ENCODE results near the gene TJP1.
"Not testable (repeated sequence)": the region's sequence is repeated elsewhere in the genome, so short reads cannot be mapped to it uniquely, and the experiment has no call there.

Gene TJP1

DNA sequence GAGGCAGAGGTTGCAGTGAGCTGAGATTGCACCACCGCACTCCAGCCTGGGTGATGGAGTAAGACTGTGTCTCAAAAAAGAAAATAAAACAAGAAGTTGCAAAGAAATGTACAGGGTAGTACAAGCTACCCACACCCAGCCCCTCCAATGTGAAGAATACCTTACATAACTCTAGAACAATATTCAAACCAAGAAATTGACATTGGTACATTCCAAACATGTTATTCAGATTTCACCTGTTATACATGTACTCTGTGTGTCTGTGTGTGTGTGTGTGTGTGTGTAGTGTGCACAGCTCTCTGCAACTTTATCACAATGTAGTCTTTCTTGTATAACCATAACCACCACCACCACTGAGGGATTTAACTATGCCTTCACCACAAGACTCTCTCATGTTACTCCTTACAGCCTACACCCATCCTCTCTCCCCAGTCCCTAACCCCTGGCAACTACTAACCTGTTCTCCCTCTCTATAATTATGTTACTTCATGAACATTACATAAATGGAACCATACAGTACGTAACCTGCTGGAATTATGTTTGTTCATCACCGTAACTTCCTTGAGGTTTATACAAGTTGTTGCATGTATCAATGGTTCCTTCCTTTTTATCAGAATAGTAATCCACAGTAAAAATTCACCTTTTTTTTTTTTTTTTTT, 16.2 kb upstream of the TJP1 start:
- no peak for DNase-seq

DNA sequence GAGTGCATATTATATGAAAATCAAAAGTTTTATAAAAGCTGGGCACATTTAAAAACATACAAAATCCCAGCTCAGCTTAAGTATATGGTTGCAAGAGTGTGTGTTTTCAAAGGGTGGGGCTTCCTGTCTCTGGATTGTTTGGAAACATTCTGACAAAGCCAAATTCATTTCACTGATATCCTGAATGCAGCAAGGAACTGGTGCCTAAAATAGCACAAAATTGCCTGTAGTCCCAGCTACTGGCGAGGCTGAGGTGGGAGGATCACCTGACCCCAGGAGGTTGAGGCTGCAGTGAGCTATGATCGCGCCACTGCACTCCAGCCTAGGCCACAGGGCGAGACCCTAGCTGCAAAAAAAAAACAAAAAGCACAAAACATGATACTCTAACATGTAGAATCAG, 13.0 kb upstream of the TJP1 start:
- no peak for DNase-seq

DNA sequence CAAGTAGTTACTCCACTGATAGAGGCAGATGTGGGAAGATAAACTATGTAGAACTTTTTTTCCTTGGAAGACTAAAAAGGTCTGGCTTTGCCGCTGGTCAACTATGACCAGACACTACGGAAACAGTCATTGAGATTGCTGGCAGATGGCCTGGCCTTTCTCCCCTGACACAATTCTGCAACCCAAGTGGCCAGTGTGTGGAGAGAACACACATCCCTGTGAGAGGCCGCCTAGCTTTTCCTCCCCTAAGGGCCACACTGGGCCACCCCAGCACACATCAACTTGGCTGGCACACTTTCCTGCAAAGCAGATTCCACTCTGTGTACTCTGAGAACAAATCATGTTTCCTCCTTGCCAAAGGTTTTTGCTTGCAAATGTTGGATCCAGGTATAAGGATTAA, 10.4 kb upstream of the TJP1 start:
- no peak for DNase-seq

DNA sequence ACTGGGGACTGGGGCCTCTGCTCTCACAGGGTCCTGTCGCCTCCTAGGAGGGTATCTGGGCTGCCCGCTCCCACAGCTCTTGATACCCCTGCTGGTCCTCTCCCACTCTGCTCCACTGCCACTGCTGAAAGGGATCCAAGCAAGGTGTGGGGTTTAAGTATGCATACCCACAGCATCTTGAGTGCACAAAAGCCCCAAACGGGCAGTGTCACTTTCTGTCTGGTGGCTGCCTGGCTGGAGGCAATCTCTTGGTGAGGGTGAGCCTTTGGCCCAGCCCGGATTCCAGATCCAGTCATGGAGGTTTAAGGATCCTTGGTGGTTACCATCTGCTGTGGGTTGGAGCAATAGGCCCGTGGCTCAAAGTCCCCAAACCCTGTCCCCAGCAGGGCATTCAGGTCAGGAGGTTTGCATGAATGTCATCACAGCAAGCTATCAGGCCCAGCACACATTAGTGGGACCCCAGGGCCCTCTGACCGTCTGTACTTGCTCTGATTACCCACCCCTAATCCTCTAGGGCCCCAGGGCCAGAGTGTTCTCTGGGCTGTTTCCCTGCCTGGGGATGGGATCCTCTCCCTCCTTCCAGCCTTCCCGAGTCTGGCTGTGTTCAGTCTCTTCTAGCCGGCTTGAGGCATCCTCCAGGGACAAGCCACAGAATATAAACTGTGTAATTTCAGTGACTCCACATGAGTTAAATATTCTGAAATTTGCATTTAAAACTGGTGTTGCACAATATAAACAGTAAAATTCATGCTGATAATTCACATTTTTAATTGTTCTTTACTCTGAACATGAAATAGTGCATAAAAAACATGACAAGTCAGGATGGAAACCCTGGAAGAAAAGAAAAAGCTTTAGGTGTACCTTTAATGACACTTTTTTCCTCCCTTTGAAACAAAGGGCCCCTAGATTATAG, 4.9 kb upstream of the TJP1 start:
- no peak for DNase-seq

DNA sequence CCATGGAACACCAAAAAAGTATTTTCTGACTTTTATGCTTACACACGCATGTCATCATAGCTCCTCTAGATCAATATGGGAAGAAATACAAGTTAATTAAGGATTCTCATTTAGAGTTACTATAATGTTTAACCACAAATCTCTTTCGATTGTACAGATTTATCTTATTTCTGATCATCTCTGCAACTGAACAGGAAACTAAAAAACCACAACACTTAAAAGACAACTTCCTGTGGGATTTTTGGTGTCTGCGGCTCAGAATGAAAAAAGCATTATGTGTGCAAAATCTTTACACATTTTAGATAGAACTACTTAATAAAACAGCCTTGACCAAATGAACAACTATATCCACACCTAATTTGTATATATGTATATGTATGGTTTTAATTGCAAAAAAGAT, 3.0 kb upstream of the TJP1 start:
- DNase-seq, result peak; percentile 50

DNA sequence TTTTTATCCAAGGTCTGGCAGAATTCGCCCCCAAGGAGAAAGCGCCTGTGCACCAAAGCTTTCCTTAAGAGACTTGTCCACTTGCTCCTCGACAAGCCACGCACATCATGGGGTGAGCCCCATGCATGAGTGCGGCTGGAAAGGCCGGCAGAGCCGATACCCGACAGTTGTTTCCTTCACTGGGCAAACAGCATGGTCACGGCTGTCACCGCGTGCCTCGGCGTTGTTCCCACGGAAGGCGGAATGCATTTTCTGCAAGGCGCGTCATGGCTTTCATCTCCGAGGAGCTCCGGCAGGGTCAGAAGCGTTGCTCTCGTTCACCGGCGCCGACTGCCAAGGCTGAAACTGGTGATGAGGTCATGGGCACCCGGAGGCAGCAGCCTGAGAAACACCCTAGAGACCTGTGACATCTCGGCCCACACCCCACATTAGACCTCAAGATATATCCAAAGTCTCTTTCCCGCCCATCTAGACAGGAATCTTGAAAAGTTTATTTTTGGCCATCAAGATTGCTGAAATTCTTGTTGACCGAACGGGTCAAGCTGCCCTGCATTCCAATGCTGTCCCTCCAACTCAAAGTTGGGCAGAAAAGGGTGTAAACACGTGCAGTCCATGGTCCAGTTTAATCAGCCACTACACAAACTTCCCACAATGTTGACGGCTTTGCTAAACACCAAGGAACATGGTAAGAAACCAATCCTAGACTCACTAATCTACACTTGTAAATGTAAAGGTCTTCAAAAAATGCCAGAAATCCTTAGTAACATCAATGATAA, 604 bp upstream of the TJP1 start:
- DNase-seq, result peak; percentile 57

DNA sequence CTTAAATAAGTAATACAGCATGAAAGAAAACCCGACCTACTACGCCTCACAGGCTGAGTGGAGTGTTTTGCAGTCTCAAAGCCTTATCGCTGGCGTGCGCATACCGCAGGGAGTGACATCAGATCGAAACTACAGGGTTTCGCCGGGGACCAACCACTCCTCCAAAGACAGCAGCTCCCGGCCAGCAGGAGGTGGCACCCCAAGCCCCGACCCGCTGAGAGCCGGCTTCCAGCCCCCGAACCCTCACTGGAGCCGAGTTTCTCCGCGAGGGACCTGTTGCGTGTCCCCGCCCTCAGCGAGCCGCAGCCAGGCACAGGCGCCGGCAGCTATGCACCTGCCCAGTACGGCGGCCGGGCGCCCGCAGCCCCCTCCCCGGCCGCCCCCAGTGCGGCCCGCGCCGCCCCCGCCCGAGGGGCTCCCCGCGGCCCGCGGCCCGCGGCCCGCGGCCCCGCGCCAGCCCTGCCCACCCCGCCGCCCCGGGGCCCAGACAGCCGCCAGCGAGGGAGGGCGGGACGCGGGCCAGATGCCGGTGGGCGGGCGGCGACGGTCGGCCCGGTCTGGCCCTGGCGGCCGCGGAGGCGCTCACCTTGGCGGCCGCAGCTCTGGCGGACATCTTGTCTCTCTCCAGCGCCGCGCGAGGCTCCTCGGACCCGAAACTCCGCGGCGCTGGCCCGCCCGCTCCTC, 710 bp downstream of the TJP1 start:
- DNase-seq, result peak; percentile 71

DNA sequence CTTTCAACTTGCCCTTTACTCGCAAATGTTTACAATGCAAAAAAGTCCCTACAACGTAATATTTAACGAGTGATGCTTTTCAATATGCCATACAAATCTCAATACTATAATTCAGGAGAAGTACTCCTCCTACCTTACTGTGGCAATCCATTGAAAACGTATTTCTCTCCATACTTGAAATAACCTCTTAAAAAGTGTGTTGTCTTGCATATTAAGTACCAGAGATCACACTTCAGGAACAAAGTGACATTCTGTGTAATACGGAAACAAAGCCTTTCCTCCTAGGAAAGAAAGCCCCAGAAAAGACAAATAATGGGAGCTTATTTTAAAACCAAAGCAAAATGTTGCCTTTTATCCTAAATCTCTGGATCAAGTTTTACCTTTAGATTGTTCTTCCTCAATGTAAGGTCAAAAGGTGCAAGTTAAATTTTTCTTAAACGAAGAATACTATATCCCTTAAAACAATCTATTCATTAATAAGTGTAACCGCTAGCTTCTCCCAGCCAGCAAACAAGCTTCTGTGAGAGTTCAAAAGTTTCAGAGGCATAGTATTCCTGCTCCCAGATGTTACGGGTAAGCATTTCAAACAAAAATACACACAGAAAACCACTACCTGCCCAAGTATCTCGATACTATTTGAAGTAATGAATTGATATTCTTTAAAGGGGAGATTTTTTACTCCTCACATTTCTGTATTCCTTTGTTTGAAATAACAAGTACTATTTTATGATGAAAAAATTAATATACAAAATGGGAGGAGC, 1.7 kb downstream of the TJP1 start:
- DNase-seq, result no peak

DNA sequence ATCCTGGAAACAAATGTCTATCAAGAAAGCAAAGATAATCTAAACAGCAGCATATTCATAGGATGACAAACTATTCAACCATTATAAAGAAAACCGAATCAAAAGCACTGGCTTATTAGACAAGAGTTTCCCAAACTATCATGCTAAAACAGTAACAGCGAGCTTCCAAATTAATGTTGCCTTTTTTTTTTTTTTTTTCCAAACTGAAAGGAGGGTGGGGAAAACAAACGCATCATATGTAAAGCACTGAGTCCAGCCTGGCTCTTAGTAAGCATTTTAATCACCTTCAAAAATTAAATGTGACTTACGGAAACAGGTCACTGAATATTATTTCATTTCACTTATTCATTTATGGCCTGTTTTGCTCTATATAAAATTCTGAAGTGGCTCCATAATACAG, 2.3 kb downstream of the TJP1 start:
- DNase-seq, result no peak

DNA sequence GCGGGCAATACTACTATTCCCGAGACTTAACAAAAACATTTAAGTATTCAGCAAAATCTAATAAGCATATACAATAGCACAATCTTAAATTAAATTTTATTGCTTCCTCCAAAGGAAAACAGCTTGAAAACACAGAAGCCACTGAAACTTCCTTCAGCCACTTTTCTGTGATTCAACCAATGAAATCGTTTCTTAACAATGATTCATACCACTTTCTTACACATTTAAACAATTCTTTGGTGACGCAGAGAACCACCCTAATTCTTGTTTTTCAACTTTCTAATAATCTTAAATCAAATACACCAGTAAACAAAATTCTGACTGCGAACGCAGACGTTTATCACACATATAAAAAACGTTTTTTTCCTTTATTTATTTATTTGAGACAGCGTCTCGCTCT, 4.1 kb downstream of the TJP1 start:
- no peak for DNase-seq

DNA sequence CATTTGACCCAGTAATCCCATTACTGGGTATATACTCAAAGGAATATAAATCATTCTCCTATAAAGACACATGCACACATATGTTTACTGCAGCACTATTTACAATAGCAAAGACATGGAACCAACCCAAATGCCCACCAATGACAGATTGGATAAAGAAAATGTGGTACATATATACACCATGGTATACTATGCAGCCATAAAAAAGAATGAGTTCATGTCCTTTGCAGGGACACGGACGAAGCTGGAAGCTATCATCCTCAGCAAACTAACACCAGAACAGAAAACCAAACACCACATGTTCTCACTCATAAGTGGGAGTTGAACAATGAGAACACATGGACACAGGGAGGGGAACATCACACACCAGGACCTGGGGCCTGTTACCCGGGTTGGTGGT, 4.8 kb downstream of the TJP1 start:
- not testable (repeated sequence) for DNase-seq

DNA sequence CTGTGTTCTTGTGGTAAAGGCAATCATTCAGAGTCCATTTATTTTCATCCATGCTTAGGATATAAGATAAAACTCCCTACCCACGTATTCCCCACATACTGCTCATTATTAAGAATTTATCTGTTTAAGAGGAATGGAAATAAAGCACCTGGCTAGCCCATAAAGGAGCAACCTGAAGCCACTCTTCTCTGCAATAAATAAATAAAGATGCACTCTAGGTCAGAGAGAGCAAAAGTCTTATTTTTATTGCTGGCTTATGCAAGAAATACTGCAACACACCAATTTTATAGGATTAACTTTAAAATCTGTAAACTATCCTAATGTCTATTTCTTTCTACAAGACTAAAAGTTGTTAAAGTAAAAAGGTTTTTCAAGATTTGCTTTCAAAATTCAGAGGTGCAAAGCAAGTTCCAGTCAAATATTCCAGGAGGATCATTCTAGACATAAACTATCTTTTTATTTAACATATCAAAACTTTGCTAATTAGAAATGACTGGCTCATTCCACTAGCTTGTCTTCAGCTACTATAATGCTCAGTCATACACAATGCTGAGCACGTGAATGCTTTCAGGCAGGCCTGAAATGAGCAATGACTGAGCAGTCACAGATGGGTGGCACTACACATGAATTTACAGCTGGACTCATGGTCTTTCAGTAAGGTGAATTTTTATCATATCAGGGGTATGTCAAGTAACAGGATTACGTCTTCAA, 7.1 kb downstream of the TJP1 start:
- peak; percentile 28 for DNase-seq

DNA sequence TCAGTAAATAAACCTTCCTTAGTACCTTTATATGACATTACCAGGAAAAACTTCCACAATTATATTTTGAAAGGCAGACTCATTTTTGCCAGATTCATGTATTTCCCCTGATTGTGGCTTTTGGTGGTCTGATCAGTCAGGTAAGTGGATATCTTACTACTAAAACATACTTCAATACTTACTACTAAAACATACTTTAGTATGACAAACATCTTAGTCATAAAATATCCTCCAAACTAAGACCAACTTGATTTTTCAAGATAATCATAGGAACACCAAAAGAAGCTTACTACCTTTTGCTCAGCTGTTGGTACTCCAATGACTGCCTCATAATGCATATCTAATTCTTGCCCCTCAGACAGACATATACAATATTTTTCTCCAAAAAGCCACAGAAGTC, 9.3 kb downstream of the TJP1 start:
- DNase-seq, result no peak

DNA sequence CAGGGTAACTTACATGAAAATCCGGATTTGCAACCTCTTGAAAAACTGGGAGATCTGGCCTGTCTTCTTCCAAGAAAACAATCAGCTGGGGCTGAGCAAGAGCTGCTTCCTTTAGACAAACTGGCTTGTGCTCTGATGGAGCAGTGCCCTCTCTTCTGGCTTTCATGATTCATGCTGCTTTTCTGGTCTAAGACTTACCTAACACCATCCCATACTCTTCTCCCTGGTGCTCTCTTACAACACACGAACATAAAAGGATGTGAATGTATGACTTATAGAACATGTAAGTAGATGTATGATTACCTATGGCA, 9.9 kb downstream of the TJP1 start:
- DNase-seq, result peak; percentile 56

DNA sequence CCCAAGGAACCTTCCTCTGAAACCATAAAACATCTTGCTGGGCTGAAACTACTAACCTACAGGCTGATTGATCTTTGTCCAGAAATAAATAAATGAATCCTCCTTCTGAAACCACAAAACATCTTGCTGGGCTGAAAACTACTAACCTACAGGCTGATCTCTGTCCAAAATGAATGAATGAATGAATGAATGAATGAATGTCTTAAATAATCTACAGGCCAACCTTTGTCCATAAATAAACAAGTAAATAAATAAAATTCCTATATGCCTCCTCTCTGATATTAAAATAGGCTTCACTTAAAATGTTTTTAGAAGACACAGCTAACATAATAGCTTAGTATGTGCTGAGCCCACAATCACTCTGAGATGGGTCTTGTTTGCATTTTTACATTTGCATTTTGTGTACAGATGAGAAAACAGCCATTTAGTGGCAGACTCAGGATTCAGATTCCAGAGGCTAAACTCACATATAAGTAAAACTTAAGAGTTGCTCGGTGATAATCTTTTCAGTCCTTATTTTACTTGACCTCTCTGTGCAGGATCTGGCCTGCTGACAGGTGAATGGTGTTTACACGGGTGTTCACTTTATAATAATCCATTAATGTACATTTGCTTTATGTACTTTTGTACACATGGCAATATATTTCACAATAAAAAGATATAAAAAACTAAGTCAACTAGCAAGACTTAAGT, 10.4 kb downstream of the TJP1 start:
- no peak for DNase-seq

DNA sequence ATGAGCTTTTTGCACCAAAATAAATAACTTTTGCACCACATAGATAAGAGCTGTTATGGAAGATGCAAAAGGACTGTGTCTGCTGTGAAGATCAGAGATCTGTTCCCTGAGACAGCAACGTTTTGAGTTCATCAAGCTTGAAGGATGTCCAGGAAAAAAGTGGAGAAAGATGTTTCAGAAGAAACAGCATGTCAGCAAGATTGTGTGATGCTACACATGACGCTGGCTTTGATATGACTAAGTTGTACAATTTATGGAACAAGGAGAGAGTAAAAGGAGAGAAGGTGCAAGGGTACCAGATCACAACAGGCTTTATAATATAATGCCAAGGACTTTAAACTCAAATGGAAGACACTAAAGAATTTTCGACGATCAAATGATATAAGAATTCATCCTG, 16.6 kb downstream of the TJP1 start:
- no peak for DNase-seq

DNA sequence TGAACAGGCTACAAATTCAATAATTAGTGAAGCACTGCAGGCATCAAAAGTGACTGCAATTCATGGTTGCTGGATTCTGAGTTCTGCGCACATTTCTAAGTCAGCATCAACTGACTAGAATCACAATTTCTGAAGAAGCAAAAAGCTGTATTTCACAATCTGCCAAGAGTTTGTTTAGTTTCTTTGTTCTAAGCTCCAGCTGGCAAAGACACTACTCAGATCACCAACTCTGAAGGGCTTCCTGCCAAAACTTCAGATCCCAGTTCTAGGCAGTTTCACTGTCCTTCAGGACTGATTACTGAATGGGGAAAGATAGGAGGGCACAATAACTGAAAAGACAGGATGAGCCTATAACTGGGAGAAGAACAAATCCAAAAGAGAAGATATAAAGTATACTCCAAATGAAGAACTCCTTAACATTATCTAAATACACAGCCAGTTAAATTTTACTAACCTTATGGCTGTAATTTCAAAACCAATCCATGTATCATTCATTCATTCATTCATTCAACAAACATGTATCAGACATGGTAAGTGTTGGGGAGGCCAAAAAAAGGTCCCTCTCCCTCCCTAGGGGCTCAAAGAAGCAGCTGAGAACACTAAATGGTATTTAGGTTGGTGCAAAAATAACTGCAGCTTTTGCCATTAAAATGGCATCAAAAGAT, 17.1 kb downstream of the TJP1 start:
- DNase-seq, result peak; percentile 76

DNA sequence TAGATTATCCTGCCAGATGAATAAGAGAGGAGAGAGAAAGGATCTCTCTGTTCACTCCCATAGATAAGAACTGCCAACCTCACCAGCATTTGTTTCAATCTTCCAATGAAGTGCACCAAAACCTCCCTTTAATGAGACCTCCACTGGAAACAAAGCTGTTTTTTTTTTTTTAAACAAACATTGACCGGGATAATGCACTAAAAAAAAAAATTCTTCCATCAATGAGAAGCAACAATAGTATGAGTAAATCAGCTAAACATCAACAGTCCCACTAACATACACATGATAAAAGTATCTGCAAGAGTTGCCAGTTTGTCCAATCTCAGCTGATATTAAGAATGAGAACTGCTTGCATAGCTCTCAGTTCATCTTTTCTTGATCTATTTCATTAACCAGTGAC, 19.9 kb downstream of the TJP1 start:
- no peak for DNase-seq

DNA sequence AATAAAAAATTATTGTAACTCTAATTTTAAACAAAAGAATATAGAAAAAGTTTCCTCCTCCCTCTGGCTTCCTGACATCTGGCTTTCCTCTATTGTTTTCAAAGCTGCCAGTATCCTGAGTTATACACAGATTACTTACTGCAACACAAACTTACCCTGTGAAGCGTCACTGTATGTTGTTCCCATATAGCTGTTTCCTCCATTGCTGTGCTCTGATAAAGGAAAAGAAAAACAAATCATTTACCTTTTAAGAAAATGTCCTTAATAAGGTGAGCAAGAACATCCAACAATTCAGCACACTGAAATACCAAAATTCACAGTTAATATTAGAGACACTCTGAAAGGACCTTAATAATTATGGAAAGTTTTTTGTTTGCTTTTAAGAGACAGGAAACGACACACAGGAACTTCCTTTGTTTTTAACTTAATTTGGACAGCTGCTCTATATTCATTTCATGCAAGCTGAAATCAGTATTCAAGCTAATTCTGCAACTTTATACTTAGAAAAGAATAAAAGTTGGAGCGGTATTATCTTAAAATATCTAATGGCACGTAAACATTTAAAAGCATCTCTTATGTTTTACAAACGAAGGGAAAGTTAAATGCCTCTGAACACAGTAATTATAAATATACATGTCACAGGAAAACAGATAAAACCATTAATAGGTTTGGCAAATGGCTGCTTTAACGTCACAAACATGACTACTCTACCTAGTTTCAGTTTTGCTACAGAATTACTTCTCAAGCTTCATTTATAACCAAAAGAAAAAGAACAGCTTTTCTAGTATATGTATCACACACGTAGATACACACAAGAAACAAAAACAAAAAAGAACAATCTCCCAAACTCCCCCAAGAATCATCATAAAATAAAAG, 21.5 kb downstream of the TJP1 start:
- no peak for DNase-seq

DNA sequence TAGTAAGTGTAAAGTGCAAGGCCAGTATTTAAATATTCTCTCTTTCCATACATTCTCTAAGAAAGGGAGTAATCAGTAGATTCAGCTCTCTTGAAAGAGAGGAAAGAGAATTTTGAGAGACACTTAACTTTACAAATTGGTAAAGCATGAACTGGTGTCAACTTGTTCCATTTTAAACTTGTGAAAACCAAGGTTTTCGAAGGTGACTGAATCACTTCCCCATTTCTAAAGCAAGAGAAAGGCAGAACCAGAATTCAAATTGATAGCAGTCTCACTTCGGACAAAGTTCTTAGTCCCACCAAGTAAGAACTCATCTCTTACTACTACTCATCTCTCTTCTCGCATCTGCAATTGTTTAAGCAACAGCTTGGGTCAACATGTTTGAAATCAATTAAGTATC, 22.4 kb downstream of the TJP1 start:
- DNase-seq, result no peak
